Panc1 (cell line): ENCODE data around the gene EVL.

ENCODE experiments used
- REST ChIP-seq, 2 experiments: IDR thresholded peaks; 2 replicates each; pipeline ENCODE4 v1.6.1; 2011 to 2012; ENCODE audit warnings: low read depth in 2 of 2, control low read depth in 1 of 2, low read length in 1 of 2, mild to moderate bottlenecking in 1 of 2, moderate library complexity in 1 of 2; ENCODE audit not compliant: insufficient read depth in 1 of 2
- TF ChIP-seq, protein P1 (sequence below): fragments of 450-650 bp; IDR thresholded peaks from 2 replicates; pipeline ENCODE4 v1.5.1; 2017; ENCODE audit warnings: mild to moderate bottlenecking

DNA sequence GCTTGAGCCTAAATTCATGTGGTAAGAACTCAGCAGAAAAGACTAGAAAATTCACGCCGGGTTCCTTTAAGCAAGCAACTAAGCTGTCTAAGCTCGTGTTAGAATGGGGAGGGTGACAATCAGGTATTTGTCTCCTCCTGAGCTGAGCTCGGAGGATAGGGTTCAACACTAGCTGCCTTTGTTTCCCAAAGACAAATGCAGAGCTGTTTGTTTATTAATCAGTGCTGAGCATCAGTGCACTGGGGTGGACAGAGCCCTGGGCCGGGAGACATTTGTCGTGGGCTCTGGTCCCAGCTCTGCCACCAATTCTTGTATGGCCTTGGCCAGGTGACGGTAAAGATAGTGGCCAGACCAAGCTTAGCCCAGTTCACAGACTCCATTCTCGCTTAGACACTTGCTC lies 50.5 kb downstream of the EVL start:
- TF ChIP-seq REST (IDR thresholded peaks at IDR 0.05; ENCODE audit: insufficient read depth in 1 of 2, low read depth in 2 of 2, low read length in 1 of 2): no peak
- TF ChIP-seq, protein P1, sequence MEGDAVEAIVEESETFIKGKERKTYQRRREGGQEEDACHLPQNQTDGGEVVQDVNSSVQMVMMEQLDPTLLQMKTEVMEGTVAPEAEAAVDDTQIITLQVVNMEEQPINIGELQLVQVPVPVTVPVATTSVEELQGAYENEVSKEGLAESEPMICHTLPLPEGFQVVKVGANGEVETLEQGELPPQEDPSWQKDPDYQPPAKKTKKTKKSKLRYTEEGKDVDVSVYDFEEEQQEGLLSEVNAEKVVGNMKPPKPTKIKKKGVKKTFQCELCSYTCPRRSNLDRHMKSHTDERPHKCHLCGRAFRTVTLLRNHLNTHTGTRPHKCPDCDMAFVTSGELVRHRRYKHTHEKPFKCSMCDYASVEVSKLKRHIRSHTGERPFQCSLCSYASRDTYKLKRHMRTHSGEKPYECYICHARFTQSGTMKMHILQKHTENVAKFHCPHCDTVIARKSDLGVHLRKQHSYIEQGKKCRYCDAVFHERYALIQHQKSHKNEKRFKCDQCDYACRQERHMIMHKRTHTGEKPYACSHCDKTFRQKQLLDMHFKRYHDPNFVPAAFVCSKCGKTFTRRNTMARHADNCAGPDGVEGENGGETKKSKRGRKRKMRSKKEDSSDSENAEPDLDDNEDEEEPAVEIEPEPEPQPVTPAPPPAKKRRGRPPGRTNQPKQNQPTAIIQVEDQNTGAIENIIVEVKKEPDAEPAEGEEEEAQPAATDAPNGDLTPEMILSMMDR: no peak
